Stimulated activated CD8-positive, alpha-beta memory T cell treated with anti-CD3 and anti-CD28 coated beads, Interleukin-2, amount 100 ng/mL, for 48 hours (primary cell): ENCODE data around the gene TANGO2.

Experiments used
- DNase-seq, 2 donors: peaks; one replicate each; pipeline ENCODE4 v3.0.0-alpha.2; 2020; ENCODE audit warnings: low read depth in 2 of 2

The TANGO2 gene

DNA sequence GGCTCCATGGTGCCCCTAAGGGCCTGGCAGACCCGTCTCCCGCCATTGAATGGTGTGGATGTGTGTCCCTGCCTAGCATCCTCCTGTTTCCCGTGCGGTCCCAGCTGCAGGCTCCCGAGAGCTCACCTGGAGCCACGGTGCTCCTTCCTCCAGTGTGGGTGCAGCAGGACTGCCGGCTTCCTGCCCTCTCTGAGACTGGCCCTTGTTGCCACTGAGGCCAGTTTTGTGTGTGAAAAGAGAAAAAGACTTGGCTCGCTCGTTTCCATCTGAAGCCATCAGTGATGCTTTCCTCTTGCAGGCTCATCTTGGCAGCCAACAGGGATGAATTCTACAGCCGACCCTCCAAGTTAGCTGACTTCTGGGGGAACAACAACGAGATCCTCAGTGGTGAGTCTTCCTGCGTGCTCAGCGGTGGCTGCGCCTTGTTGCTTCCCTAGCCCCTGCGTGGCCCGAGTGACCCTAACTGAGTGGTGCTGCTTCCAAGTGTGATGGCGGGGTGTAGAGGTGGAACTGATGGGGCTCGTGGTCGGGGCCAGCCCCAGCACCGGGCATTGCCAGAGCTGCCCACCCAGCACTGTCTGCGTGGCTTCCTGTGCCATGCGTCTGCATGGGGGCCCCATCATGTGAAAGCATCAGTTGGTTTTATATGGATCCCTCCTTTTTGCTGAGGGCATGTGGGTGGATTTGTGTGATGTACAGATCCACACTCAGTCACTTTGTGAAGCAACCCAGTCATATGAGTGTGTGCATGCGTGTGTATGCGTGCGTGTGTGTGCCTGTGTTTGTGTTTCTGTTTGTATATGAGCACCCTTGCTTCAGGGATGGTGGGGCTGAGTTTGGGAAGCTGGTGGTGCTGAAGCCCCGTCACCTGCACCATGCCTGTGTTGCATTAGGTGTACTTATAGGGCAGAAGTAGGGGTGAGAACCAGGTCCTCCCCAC, 22.4 kb downstream of the TANGO2 start:
- no peak for DNase-seq

DNA sequence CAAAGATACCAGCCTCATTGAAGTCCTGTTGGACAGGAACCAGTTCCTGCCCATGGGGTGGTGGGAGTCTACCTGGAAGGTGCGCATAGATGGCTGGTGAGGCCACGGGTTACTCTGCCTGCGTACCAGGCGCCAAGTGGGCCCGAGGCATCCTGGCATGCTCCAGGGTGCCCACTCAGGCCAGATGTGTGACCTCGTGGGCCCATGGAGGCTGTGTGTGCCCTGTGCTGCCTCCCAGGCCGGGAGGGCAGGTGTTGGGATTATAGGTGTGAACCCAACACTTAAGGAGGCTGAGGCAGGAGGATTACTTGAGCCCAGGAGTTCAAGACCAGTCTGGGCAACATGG, 23.1 kb downstream of the TANGO2 start:
- DNase-seq: no peak

DNA sequence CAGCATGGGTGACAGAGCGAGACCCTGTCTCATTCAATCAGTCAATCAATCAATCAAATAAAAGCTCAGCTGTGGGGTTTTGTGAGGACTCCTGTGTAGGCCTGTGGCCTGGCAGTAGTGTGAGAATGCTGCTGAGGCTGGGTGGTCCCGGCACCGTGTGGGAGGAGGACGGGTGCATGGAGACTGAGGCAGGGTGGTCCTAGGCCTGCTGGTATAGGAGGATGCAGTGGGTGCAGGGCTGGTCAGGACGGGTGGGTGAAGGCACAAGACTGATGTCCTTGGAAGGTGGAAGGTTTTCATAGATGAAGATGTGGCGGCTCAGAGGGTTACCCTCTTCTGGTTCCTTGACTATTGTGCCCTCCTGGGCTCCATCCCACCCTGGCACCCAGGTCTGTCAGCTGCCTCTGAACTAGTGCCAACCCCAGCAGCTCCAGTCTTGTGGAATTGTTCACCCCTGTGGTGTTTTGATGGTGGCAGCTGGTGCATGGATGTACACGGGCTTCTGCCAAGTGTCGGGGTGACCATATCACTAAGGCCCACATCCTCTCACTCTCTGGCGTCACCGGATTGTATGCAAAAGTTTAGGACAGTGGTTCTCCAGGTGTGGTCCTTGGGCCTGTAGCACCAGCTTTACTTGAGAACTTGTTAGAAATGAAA, 23.7 kb downstream of the TANGO2 start:
- DNase-seq: no peak

DNA sequence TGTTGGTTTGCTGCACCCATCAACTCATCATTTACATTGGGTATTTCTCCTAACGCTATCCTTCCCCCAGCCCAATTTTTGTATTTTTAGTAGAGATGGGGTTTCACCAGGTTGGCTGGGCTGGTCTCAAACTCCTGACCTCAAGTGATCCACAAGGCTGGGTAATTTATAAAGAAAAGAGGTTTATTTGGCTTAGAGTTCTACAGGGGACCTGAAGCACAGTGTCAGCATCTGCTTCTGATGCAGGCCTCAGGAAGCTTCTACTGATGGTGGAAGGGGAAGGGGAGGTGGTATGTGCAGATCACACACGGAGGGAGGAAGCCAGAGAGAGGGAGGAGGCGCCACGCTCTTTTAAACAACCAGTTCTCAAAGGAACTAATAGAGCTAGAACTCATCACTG, 25.8 kb downstream of the TANGO2 start:
- DNase-seq: no peak

DNA sequence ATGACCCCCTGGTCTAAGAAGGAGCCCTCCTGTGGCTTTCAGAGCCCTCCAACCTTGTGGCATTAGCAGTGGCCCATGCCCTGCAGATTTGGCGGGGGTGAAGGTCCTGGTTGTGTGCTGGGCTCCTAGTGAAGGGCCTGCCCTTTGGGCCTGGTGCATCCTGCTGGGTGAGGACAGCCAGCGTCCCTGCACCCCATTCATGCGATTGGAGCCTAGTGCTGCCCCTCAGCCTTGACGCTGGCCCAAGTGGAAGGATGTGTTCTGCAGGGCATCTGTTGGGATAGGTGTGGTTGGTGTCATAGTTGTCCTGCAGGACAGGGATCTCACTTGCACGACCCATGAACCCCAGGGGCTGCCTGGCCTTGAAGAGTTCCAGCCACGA, 31.0 kb downstream of the TANGO2 start:
- DNase-seq: no peak

- no peak for DNase-seq
These were observed 31.7 kb downstream of the TANGO2 start for GRCh38 chr22:20052309-20053259.

DNA sequence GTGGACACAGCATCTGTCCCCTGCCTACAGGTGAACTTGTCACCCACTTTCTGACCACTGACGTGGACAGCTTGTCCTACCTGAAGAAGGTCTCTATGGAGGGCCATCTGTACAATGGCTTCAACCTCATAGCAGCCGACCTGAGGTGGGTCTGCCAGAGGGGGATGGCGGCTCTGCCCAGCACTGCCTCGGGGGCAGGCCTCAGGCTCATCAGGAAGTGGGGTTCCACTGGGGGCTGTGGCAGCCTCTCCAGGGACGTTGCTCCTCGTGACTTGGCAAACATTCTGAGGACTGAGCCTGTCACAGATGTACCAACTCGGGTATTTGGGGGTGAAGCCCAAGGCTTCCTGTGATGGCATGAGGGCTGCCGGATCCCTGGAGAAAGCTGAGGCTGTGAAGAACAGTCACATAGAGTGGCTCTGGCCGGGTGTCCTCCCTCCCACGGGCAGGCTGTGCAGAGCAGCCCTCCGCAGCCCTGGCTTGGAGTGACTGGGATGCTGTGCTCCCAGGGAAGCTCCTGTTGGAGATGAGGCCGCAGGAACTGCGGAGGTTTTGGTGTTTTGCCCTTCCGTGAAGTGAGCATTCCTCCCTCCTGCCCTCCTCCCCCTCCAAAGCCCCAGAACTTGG, 32.6 kb downstream of the TANGO2 start:
- DNase-seq: no peak

GRCh38 chr22:20054034-20054427, 33.1 kb downstream of the TANGO2 start:
- DNase-seq: no peak

- no peak for DNase-seq
These were observed 33.6 kb downstream of the TANGO2 start for GRCh38 chr22:20054485-20054884.

DNA sequence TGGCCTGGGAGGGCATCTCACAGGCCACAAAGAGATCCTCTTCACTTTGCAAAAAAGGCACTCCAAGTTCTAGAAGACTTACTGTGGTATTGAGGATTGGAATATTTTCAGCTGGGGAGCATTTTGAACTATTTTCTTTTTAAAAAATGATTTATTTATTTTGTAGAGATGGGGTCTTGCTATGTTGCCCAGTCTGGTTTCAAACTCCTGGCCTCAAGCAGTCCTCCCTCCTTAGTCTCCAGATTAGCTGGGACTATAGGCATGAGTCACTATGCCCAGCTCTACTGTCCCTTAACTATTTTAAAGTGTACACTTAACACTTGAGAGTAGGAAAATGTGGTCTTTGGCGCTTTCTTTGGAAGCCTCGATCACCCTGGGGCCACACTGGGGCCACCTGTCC, 34.2 kb downstream of the TANGO2 start:
- no peak for DNase-seq

DNA sequence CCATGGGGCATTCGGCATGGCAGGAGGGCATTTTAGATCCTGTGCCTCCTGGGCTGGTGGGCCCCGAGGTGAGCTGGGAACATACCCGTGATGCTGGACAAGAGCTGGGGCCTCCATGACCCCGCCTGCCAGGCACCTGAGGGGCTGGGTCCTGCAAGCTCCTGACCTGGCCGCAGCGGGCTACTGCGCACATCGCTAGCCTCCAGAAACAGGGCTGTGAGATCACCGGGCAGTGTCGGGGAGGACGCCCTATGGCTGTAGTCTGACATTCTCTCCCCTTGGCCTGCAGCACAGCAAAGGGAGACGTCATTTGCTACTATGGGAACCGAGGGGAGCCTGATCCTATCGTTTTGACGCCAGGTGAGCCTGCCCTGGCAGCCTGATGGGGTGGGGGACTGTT, 34.7 kb downstream of the TANGO2 start:
- no peak for DNase-seq

DNA sequence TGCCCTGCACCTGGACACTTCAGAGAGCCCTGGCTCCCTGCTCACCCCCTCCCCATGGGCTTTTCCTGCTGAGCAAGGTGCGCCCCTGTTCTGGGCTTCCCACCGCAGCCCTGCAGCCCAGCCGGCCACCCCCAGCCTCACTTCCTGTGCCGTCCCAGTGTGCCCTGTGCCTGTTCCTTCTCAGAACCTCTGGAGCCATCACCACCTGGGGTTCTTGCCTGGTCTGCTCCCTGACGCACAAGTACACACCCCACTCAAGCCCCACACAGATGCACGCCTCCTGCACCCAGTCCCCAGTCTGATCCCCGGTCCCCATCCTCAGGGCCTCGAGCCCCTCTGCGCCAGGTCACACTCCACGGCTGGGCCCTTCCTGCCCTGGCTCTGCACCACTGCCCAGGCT, 35.3 kb downstream of the TANGO2 start:
- DNase-seq: no peak

- no peak for DNase-seq
These were observed 35.9 kb downstream of the TANGO2 start for GRCh38 chr22:20056696-20057386.

DNA sequence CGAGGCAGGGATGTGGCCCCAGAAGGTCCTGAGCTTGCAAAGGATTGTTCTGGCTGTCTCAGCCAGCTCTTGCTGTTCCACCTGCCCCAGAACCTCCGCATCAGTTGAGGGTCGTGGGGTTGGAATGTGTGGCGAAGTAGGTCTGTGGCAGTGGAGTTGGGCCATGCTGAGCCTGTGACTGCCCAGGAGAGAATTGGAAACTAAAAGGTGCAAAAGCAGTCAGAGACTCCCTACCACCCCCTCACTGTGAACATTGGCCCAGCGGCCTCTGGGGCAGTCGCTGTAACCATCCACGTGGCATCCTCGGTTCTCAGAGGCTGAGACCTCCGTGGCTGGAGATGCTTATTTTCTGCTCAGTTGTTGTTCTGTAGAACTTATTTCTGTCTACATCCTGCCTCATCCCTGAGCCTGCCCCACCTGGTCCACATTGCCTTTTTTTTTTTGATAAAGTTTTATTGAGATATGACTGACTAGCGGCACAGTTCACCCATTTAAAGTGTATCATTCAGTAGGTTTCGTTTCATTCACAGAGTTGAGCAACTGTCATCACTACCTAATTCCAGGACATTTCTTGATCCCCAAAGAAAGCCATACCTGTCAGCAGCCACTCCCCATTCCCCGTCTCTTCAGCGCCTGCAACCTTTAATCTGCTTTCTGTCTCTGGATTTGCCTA, 36.8 kb downstream of the TANGO2 start:
- no peak for DNase-seq

GRCh38 chr22:20058989-20059770, 38.3 kb downstream of the TANGO2 start:
- DNase-seq: no peak

DNA sequence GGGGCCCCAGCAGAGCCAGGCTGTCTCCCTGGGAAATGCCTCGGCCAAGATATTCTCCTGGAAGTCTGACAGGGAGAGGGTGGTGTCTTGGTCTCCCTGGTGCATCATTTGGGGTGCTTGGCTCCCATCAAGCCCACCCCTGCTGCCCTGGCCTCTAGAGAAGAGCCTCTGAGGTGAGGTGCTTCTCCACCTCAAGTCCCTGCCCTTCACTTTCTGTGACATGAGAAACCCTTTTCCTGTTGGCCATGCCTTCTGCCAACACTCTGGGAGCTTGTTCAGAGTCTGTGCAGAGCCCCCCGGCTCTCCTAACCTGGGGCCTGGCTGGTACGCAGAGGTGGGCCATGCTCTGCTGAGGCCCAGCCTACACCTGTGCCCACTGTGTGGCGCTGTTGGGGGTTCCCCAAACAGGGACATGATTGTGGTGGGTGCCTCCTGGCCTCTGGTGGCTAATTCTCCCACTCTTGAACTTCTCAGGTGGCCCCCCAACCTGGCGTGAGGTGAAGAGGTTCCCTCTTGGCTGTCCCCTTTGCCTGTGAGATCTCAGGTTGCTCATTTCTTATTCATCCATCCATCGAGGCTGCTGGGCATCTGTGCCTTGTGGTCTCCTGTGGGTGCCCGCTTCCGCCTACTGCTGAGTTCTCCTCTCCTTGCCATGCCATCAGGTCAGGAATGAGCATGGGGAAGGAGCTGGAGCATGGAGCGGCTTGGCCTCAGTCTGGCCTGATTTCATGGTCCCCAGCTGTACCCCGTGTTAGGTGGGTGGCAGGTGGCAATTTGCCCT, 40.0 kb downstream of the TANGO2 start:
- peak in 1 of 2 donors; percentile 3 for DNase-seq

- DNase-seq: no peak
These were observed 40.6 kb downstream of the TANGO2 start for GRCh38 chr22:20061481-20061861.

DNA sequence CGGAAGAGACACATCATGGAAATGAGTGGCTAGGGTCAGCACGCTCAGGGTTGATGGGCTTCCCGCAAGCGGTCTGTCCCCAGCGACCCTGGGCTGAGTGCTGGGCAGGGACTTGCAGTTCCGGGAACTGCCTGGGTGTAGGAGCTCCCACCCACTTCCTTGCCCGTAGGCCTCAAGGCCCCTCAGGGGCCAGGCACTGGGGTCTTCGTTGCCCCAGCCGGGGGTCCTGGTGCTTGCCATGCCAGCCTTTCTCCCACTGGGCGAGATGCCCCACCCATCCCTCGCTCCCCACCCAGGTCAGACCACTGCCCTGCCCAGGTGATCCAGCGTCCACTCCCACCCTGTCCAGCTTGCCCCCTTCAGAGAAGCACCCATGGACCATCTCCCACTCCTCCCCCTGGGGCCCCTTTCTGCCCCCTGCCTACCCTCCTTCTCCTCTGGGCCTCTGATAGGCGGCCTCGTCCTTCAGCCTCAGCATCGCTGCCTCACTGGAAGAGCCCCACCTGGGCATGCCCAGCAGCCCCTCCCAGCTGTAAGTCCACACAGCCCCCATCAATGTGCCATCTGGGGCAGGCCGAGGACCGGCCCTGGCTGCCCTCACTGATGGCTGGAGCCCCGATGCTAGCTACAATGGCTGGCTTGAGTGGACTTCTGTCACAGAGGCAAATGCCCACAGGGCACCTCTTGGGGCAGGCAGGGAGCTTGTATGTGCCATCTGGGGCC, 41.3 kb downstream of the TANGO2 start:
- no peak for DNase-seq

- DNase-seq: no peak
These were observed 41.8 kb downstream of the TANGO2 start for GRCh38 chr22:20062766-20063083.
